HG03457 (cell line): ENCODE data around the gene NCEH1.
"Not testable (repeated sequence)": the region's sequence is repeated elsewhere in the genome, so short reads cannot be mapped to it uniquely, and the experiment has no call there.

Experiments
- ATAC-seq: cut with Tn5 transposase; IDR thresholded peaks from one replicate; pipeline ENCODE4 v1.9.1; 2021; ENCODE audit warnings: moderate number of reproducible peaks; ENCODE audit not compliant: unreplicated experiment

Gene NCEH1

GRCh38 chr3:172707967-172708366 is 2.9 kb downstream of the NCEH1 start:
- no peak for ATAC-seq

GRCh38 chr3:172707030-172707429 is 3.8 kb downstream of the NCEH1 start:
- no peak for ATAC-seq

- ATAC-seq, result no peak
These were observed 5.7 kb downstream of the NCEH1 start for GRCh38 chr3:172705170-172705569.

- no peak for ATAC-seq
These were observed 6.9 kb downstream of the NCEH1 start for GRCh38 chr3:172704001-172704400.

- not testable (repeated sequence) for ATAC-seq
These were observed 8.1 kb downstream of the NCEH1 start for GRCh38 chr3:172702731-172703130.

GRCh38 chr3:172702256-172702655 is 8.6 kb downstream of the NCEH1 start:
- no peak for ATAC-seq

- no peak for ATAC-seq
These were observed 9.1 kb downstream of the NCEH1 start for GRCh38 chr3:172701751-172702150.

- ATAC-seq, result no peak
These were observed 9.9 kb downstream of the NCEH1 start for GRCh38 chr3:172700936-172701455.

GRCh38 chr3:172700256-172700655 is 10.6 kb downstream of the NCEH1 start:
- ATAC-seq, result no peak

- no peak for ATAC-seq
These were observed 11.8 kb downstream of the NCEH1 start for GRCh38 chr3:172699031-172699430.

GRCh38 chr3:172698631-172699030 is 12.2 kb downstream of the NCEH1 start:
- ATAC-seq, result no peak

- no peak for ATAC-seq
These were observed 13.3 kb downstream of the NCEH1 start for GRCh38 chr3:172697558-172697957.

GRCh38 chr3:172696357-172696756 is 14.5 kb downstream of the NCEH1 start:
- no peak for ATAC-seq

GRCh38 chr3:172694573-172695246 is 16.2 kb downstream of the NCEH1 start:
- no peak for ATAC-seq

GRCh38 chr3:172692751-172693338 is 18.0 kb downstream of the NCEH1 start:
- ATAC-seq, result no peak

- no peak for ATAC-seq
These were observed 19.9 kb downstream of the NCEH1 start for GRCh38 chr3:172690936-172691335.

- ATAC-seq, result no peak
These were observed 22.3 kb downstream of the NCEH1 start for GRCh38 chr3:172688588-172688987.

GRCh38 chr3:172687501-172687900 is 23.4 kb downstream of the NCEH1 start:
- ATAC-seq, result no peak

GRCh38 chr3:172685331-172686214 is 25.3 kb downstream of the NCEH1 start:
- no peak for ATAC-seq

- no peak for ATAC-seq
These were observed 30.2 kb downstream of the NCEH1 start for GRCh38 chr3:172680684-172681083.

GRCh38 chr3:172679599-172679998 is 31.3 kb downstream of the NCEH1 start:
- no peak for ATAC-seq

- no peak for ATAC-seq
These were observed 32.8 kb downstream of the NCEH1 start for GRCh38 chr3:172678068-172678467.
